RCC 7860 (cell line): ENCODE data around the gene OPTC.
"Not testable (repeated sequence)": the region's sequence is repeated elsewhere in the genome, so short reads cannot be mapped to it uniquely, and the experiment has no call there.

Experiments
- DNase-seq: peaks from one replicate; pipeline ENCODE4 v3.0.0-alpha.2; 2015; ENCODE audit warnings: low spot score
- FAIRE-seq: peaks from 2 replicates; lab custom pipeline; 2012; peaks lifted over from hg19 to GRCh38; lab: Jason Lieb, UNC

OPTC gene

GRCh38 chr1:203512848-203513584, 19.1 kb downstream of the OPTC start:
- FAIRE-seq (peak; percentile 95), DNase-seq (peak; percentile 98)

GRCh38 chr1:203513585-203514031, 19.7 kb downstream of the OPTC start:
- no peak for FAIRE-seq

GRCh38 chr1:203516184-203516583, 22.2 kb downstream of the OPTC start:
- FAIRE-seq, result no peak
- DNase-seq, result no peak

More at GRCh38 chr1:203513585-203514031, 19.7 kb downstream of the OPTC start:
- DNase-seq, result no peak

- FAIRE-seq (no peak), DNase-seq (no peak)
Measured at GRCh38 chr1:203516906-203517305, 23.0 kb downstream of the OPTC start.

- FAIRE-seq (no peak), DNase-seq (no peak)
Measured at GRCh38 chr1:203517426-203518110, 23.6 kb downstream of the OPTC start.

- not testable (repeated sequence) for FAIRE-seq
Measured at GRCh38 chr1:203518139-203518538, 24.2 kb downstream of the OPTC start.

DNA sequence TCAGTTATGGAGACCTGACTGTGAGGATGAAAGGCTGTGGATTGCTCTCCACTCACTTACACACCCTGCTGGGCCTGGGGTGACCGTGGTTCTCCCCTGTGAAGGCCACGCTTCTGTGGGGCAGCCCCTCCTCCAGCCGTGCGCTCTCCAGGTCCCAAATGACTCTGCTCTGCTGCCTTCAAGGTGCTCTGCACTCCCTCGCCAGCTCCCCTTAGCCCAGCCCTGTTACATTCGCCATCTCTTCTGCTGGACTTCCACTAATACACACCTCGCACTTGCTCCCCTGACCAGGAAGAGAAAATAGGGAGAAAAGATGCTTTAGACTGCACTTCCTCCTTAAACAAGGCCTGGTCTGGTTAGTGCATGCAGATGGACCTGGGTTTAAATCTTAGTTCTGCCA, 24.6 kb downstream of the OPTC start:
- FAIRE-seq (no peak), DNase-seq (no peak)

More at GRCh38 chr1:203518139-203518538, 24.2 kb downstream of the OPTC start:
- not testable (repeated sequence) for DNase-seq

- FAIRE-seq (no peak), DNase-seq (no peak)
Measured at GRCh38 chr1:203519053-203519840, 25.3 kb downstream of the OPTC start.

DNA sequence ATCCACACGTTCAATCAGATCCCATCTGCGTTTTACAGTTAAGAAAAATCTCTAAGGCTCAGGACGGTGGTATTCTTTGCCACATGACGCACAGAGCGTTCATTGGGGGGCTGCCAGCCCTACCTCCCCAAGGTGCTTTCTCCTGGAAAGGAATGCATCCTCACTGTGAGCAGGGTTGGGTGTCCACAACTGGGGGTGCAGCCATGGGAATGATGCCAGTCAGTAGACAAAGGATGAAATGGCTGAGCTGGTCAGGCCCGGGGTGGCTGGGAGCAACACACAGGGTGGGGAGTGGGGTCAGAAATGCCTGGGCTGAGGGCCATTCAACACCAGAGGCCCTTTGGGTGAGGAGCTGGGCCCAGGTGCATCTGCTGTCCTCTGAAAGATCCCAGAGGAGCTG, 25.9 kb downstream of the OPTC start:
- DNase-seq, result no peak
- no peak for FAIRE-seq

GRCh38 chr1:203520315-203520714, 26.4 kb downstream of the OPTC start:
- FAIRE-seq (no peak), DNase-seq (peak; percentile 68)

GRCh38 chr1:203521074-203521794, 27.3 kb downstream of the OPTC start:
- no peak for DNase-seq
- FAIRE-seq, result no peak

DNA sequence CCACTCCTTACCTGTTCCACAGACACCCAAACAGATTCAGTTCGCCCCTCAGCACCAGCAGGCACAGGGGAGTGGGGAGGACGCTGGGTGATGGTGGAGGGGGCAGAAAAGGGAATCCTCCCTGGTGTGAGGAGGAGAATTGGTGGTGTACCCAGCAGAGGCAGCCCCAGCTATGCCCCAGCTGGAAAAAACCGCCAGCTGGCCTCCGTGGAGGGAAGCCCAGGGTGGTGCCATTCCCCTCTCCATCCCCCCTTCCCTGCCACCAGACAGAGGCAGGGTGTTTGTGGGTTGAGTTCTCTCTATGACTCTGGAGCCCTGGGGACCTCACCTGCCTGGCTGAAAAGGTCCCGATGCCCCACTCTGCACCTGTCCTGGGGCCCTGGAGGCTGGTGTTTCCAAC, 27.9 kb downstream of the OPTC start:
- no peak for DNase-seq
- FAIRE-seq, result no peak

DNA sequence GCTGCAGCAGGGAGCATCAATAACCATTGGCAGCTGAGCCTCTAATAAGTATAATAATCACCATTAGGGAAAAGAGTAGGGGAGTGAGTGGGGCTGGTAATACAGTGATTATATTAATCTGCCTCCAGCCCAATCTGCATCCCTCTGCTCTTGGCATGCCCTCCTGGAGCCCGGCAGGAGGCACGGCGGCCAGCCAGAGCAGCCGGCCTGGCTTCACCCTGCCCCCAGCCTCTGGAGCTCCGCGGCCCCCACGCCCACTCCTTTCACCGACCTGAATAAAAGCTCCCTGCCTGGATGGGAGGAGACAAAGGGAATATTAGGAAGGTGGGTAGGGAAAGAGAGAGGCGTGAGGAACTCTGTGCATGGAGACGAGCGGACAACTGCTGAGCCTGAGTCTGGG, 28.3 kb downstream of the OPTC start:
- no peak for DNase-seq
- no peak for FAIRE-seq

- DNase-seq (no peak), FAIRE-seq (no peak)
Measured at GRCh38 chr1:203523667-203524066, 29.7 kb downstream of the OPTC start.

DNA sequence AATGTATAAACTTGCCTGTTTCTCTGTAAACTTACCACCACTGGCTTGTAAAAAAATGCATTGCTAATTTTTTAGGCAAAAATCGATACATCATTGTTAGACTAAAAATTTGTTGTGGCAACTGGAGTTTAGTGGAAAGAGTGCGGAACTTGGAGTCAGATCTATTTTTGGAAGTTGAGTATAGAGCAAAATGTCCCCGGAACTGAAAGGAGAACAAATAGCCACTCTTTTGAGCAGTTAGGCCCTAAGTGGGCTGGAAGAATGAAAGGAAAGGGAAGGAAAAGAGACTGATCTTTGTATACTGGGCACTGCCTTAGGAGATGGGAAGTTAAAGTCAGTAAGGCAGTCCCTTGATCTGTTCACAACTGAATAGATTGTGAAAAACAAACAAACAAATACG, 30.2 kb downstream of the OPTC start:
- DNase-seq (no peak), FAIRE-seq (no peak)

DNA sequence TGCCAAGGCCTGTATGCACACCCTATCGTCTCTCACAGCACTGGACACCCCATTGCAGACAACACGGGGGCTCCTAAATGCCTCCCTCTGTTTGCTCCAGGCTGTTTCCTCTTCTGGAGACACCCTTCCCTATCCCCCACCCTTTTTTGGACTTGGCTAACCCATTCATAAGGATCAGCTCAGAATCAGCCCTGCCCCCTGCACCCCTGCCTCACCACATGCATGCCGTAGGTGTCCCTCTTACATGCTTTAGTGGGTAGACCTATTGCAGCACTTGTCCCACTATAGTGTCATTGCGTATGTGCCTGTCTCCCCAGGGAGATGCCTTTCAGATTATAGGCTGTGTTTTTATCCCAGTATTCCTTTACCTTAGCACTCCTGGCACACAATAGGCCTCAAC, 30.9 kb downstream of the OPTC start:
- FAIRE-seq (no peak), DNase-seq (no peak)

GRCh38 chr1:203525685-203526084, 31.7 kb downstream of the OPTC start:
- DNase-seq (no peak), FAIRE-seq (no peak)

- no peak for DNase-seq
- no peak for FAIRE-seq
Measured at GRCh38 chr1:203526130-203526529, 32.2 kb downstream of the OPTC start.

- no peak for DNase-seq
- no peak for FAIRE-seq
Measured at GRCh38 chr1:203526572-203526971, 32.6 kb downstream of the OPTC start.

DNA sequence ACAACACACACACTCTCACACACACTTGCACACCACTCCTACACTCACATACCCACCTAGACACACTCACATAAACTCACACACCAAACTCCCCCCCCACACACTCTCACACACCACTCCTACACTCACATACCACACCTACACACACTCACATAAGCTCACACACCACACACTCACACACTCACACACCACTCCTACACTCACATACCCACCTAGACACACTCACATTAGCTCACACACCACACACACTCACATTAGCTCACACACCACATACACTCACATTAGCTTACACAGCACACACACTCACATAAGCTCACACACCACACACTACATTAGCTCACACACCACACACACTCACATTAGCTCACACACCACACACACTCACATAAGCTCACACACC, 33.1 kb downstream of the OPTC start:
- FAIRE-seq (no peak), DNase-seq (no peak)

DNA sequence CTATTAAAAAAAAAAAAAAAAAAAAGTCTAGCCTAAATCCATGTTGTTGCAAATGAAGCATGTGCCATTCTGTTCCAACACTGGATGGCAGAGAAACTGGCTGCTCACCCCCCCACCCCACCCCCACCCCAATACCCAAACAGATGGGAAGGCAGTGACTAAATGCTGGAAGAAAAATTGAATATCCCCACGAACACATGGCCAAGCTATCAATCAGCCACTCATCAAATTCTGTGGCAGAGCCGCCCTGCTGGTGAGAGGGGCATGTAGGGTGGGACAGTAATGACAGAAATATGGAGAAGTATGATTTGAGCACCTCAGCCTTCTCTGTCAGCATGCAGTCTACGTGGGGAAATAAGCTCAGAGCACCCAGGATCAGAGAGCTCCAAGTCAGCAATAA, 34.1 kb downstream of the OPTC start:
- no peak for FAIRE-seq
- DNase-seq, result no peak
